K562 (cell line): ENCODE results near the gene CLEC3B. TPM values are rescaled to one million over a fixed set of nuclear protein-coding genes. Genes with fewer than 3 reads are reported as not detected.

Experiments
- ATAC-seq: fragments of 200-7000 bp; cut with Tn5 transposase; 3 replicates; pipeline ENCODE4 v1.9.1; 2020; ENCODE audit warnings: moderate library complexity
- BruUV-seq: library from RNA; stranded (reverse); fragments of 400-500 nt; replicated peaks from 2 replicates; lab custom pipeline; 2021; lab: Mats Ljungman, UMichigan
- CTCF ChIA-PET: fragments of 300-600 bp; formaldehyde crosslinking; extraction: SDS; loops from one replicate; lab custom pipeline; 2021; ENCODE audit warnings: low intra/inter-chr PET ratio; lab: Yijun Ruan, JAX
- POLR2A ChIA-PET: fragments of 300-600, 350-650 bp; sonication (Branson Sonifier 250); formaldehyde crosslinking; extraction: SDS; loops from one replicate; lab custom pipeline; 2021; ENCODE audit warnings: antibody characterized with exemption, inconsistent platforms; lab: Yijun Ruan, JAX
- DNase-seq, 4 experiments: peaks; one replicate each; pipeline versions ENCODE4 v3.0.0 to v3.0.0-alpha.2; 2011 to 2018; ENCODE audit warnings: low spot score in 3 of 4, mixed read lengths in 3 of 4; ENCODE audit errors: extremely low read depth in 1 of 4
- FAIRE-seq: peaks from 2 replicates; lab custom pipeline; 2011; peaks lifted over from hg19 to GRCh38; lab: Jason Lieb, UNC
- H2AFZ ChIP-seq: 2 replicates; pipeline ENCODE4 v1.6.0; 2011; ENCODE audit warnings: low read depth, low read length, control low read depth, inconsistent platforms
- H3K27ac ChIP-seq: fragments of 200-600 bp; 3 replicates; pipeline ENCODE4 v1.8.0; 2011; ENCODE audit warnings: low read depth, mild to moderate bottlenecking, control low read depth, inconsistent platforms, low read length, moderate library complexity, mixed read lengths; ENCODE audit errors: extremely low read depth
- H3K27me3 ChIP-seq, 2 experiments: fragments of 300-600 bp in 1 of 2; 2 replicates in 1 of 2; 3 replicates in 1 of 2; pipeline versions ENCODE4 v1.6.0 to v1.8.0; 2011; ENCODE audit warnings: inconsistent platforms in 2 of 2, low read length in 2 of 2, mild to moderate bottlenecking in 1 of 2, mixed read lengths in 1 of 2, moderate library complexity in 1 of 2; ENCODE audit not compliant: control insufficient read depth in 2 of 2, insufficient read depth in 2 of 2
- H3K36me3 ChIP-seq: fragments of 300-600 bp; 3 replicates; pipeline ENCODE4 v1.8.0; 2011; ENCODE audit warnings: mild to moderate bottlenecking, low read length, inconsistent platforms; ENCODE audit not compliant: control insufficient read depth, insufficient read depth
- H3K4me1 ChIP-seq, 2 experiments: fragments of 200-600 bp in 1 of 2; replicated peaks in 1 of 2; 2 replicates in 1 of 2; 3 replicates in 1 of 2; pipeline versions ENCODE4 v1.5.1 to v1.8.0; 2011; ENCODE audit warnings: inconsistent platforms in 2 of 2, low read length in 2 of 2, mild to moderate bottlenecking in 1 of 2, mixed read lengths in 1 of 2, moderate library complexity in 1 of 2; ENCODE audit not compliant: control insufficient read depth in 2 of 2, insufficient read depth in 2 of 2
- H3K4me2 ChIP-seq: 2 replicates; pipeline ENCODE4 v1.6.1; 2011; ENCODE audit warnings: low read length, control low read depth, inconsistent platforms, mixed read lengths; ENCODE audit not compliant: insufficient read depth
- H3K4me3 ChIP-seq: fragments of 200-600 bp; sonication (generic), shearing (Covaris generic); 2 replicates; pipeline ENCODE4 v1.5.1; 2016; ENCODE audit warnings: control low read depth, inconsistent platforms
- H3K79me2 ChIP-seq: fragments of 200-600 bp; 3 replicates; pipeline ENCODE4 v1.8.0; 2011; ENCODE audit warnings: low read length, inconsistent platforms; ENCODE audit not compliant: control insufficient read depth, insufficient read depth
- H3K9ac ChIP-seq, 2 experiments: 2 replicates each; pipeline versions ENCODE4 v1.6.0 to v1.6.1; 2011; ENCODE audit warnings: low read depth in 2 of 2, low read length in 2 of 2, control low read depth in 1 of 2, inconsistent platforms in 1 of 2, mild to moderate bottlenecking in 1 of 2, mixed read lengths in 1 of 2; ENCODE audit not compliant: insufficient read depth in 1 of 2
- H3K9me1 ChIP-seq: one replicate; pipeline ENCODE4 v1.6.0; 2011; ENCODE audit warnings: inconsistent platforms, mild to moderate bottlenecking, low read length, moderate library complexity; ENCODE audit not compliant: control insufficient read depth, insufficient read depth
- H3K9me3 ChIP-seq: replicated peaks from 2 replicates; pipeline ENCODE4 v1.5.1; 2011; ENCODE audit warnings: low read depth, low read length, inconsistent platforms; ENCODE audit not compliant: control insufficient read depth, insufficient read depth
- H4K20me1 ChIP-seq: replicated peaks from 2 replicates; pipeline ENCODE4 v1.6.1; 2011; ENCODE audit warnings: low read length, inconsistent platforms, mixed read lengths; ENCODE audit not compliant: control insufficient read depth, insufficient read depth
- CBX5 ChIP-seq: IDR thresholded peaks from 2 replicates; pipeline ENCODE4 v1.6.1; 2014; ENCODE audit warnings: low read depth, borderline replicate concordance
- CHD4 ChIP-seq: fragments of 200-600 bp; sonication (generic); IDR thresholded peaks from 3 replicates; pipeline ENCODE4 v1.6.1; 2012; ENCODE audit warnings: low read depth, mild to moderate bottlenecking, mixed read lengths, low read length, inconsistent platforms; ENCODE audit not compliant: insufficient read depth, insufficient replicate concordance, poor library complexity, severe bottlenecking
- NR0B1 ChIP-seq: fragments of 450-650 bp; IDR thresholded peaks from one replicate; pipeline ENCODE4 v1.6.1; 2018; ENCODE audit warnings: mild to moderate bottlenecking, moderate library complexity; ENCODE audit not compliant: partially characterized antibody
- PKNOX1 ChIP-seq: fragments of 450-650 bp; IDR thresholded peaks from 2 replicates; pipeline ENCODE4 v1.6.1; 2016
- PRDM10 ChIP-seq: fragments of 450-650 bp; IDR thresholded peaks from 2 replicates; pipeline ENCODE4 v1.6.1; 2018; ENCODE audit not compliant: partially characterized antibody
- SPI1 ChIP-seq: IDR thresholded peaks from 2 replicates; pipeline ENCODE4 v1.6.1; 2011; ENCODE audit warnings: low read depth, low read length, control low read depth, borderline replicate concordance
- SRSF7 ChIP-seq: fragments of 200-400 bp; formaldehyde crosslinking; optimal IDR thresholded peaks from 2 replicates; pipeline ENCODE3; 2017; ENCODE audit warnings: mild to moderate bottlenecking, low read depth, low read length
- TFAM ChIP-seq: fragments of 250-450 bp; sonication (Bioruptor Pico); conservative IDR thresholded peaks from 2 replicates; pipeline ENCODE4 v1.5.0; 2021; ENCODE audit warnings: mild to moderate bottlenecking, moderate library complexity
- ZNF175 ChIP-seq: fragments of 200-800 bp; sonication (Bioruptor generic); IDR thresholded peaks from 2 replicates; pipeline ENCODE4 v1.6.1; 2016; ENCODE audit warnings: low read depth, mild to moderate bottlenecking, missing genetic modification characterization, missing compliant biosample characterization
- ZNF644 ChIP-seq: fragments of 200-800 bp; sonication (Bioruptor generic); IDR thresholded peaks from 2 replicates; pipeline ENCODE4 v1.6.1; 2016; ENCODE audit warnings: low read depth, missing genetic modification characterization, missing compliant biosample characterization
- WGBS: fragments of 100-300 bp; shearing (Covaris generic); methylation state at CpG from one replicate; pipeline ENCODE4 v1.1.6; 2016; ENCODE audit warnings: low coverage, mixed read lengths; ENCODE audit not compliant: insufficient coverage; ENCODE audit errors: missing lambda C conversion rate; 5-methylcytosine and 5-hydroxymethylcytosine counted together
- in situ Hi-C: fragments of 300-500 bp; cut with MboI; formaldehyde crosslinking; loops from 4 replicates; pipeline ENCODE4 v1.15.0; 2018; ENCODE audit warnings: inconsistent platforms, mixed read lengths
- intact Hi-C: fragments of 100-400 bp; cut with micrococcal nuclease; formaldehyde crosslinking; loops from 2 replicates; pipeline ENCODE4 v1.14.2; 2022
- polyA plus RNA-seq, 8 experiments: library from polyadenylated mRNA; depleted of rRNA in 4 of 8; stranded (reverse) in 5 of 8; unstranded in 3 of 8; fragments of >200 nt; fragmentation: Nextera tagmentation in 2 of 8; fragmentation: Illumina TruSeq in 1 of 8; extraction: Ambion mirVana in 2 of 8; extraction: Trizol in 1 of 8; gene quantifications; 2 replicates each; pipeline versions ENCODE4 v1.2.1 to v1.2.3, GENCODE V29; 2011 to 2014; ENCODE audit warnings: inconsistent platforms in 1 of 8, missing spikeins in 1 of 8
- total RNA-seq, 7 experiments: library from RNA; depleted of rRNA in 6 of 7; stranded (reverse); fragments of >200 nt in 6 of 7; fragmentation: Illumina TruSeq in 2 of 7; extraction: Trizol in 2 of 7; gene quantifications; 2 replicates each; pipeline versions ENCODE4 v1.2.1 to v1.2.3, GENCODE V29; 2011 to 2021; ENCODE audit warnings: low replicate concordance in 1 of 7

CLEC3B gene
- total and polyA plus RNA-seq, 9 of the 15 experiments (the other 6 are each of a cell fraction or from before 2014, with no cell fraction given), result not detected

- no peak for TF ChIP-seq PRDM10
Measured at GRCh38 chr3:45041666-45042065, 15.6 kb downstream of the CLEC3B start (continued).

- no peak overlapping the region for H3K4me2 ChIP-seq
- no peaks in the 10 kb centered on the region for H3K9me1 ChIP-seq
- 34% methylated on average over 3 of the region's 3 CpGs for WGBS
- TF ChIP-seq PKNOX1, result no peak
- TF ChIP-seq NR0B1, result no peak
- TF ChIP-seq ZNF175, result peak; percentile 7; the same call in 1 of the 2 replicates
- no peak for TF ChIP-seq SPI1
- TF ChIP-seq CHD4, result no peak
- TF ChIP-seq ZNF644 (tag), result 0 out of 2 replicates have a peak, but pooled peaks have one; percentile 25
- TF ChIP-seq CBX5, result no peak
- no peak for TF ChIP-seq TFAM
- no peak for TF ChIP-seq SRSF7
Measured at GRCh38 chr3:45042162-45042561, 16.1 kb downstream of the CLEC3B start.

More at GRCh38 chr3:45042162-45042561, 16.1 kb downstream of the CLEC3B start:
- Histone ChIP-seq H3K27ac (peak overlapping the region; percentile 37; the same call in 2 of the 3 replicates), H3K4me3 (no peak overlapping the region), H2AFZ (peak overlapping the region; percentile 68), H4K20me1 (no peaks in the 10 kb centered on the region), H3K79me2 (no peaks in the 10 kb centered on the region), H3K27me3 (no peaks in the 10 kb centered on the region), H3K9me3 (no peaks in the 10 kb centered on the region), H3K9ac (peak overlapping the region; percentile 2 to 12; a peak in 2 of 4 replicates), H3K36me3 (no peaks in the 10 kb centered on the region), H3K4me1 (peaks cover 8 to 45% of the 10 kb centered on the region in 2 experiments; a peak in 4 of 5 replicates)
- intact Hi-C loops (no loop called here), in situ Hi-C loops (loop anchor here (5.0 to 25.0 kb wide), 2 partner anchors 175 to 1370 kb away; partner anchors contain the start of genes CCR5AS and CCRL2)
- no TSS peak for BruUV-seq
- DNase-seq, result no peak
- FAIRE-seq, result no peak
- no peak for ATAC-seq
- POLR2A ChIA-PET, result interaction anchor here (0.6 to 3.7 kb wide), 8 partner anchors 12 to 184 kb away, joined by 3 to 32 read pairs (median 6); no protein-coding TSS in a partner anchor
- CTCF ChIA-PET, result interaction anchor here (1.0 to 5.4 kb wide), 5 partner anchors 129 to 611 kb away, joined by 3 to 94 read pairs (median 4); no protein-coding TSS in a partner anchor
